GM18502 (cell line): ENCODE results near the gene NF2.

Experiments
- ATAC-seq: cut with Tn5 transposase; IDR thresholded peaks from one replicate; pipeline ENCODE4 v1.9.1; 2021; ENCODE audit warnings: mild to moderate bottlenecking; ENCODE audit not compliant: unreplicated experiment, poor library complexity

NF2 gene

GRCh38 chr22:29737251-29738117 lies 134.1 kb downstream of the NF2 start:
- ATAC-seq, result no peak

GRCh38 chr22:29738118-29738815 lies 134.8 kb downstream of the NF2 start:
- ATAC-seq, result no peak

GRCh38 chr22:29739346-29739875 lies 136.0 kb downstream of the NF2 start:
- no peak for ATAC-seq

GRCh38 chr22:29740216-29740615 lies 136.8 kb downstream of the NF2 start:
- no peak for ATAC-seq

- ATAC-seq, result no peak
These were observed 138.5 kb downstream of the NF2 start for GRCh38 chr22:29741926-29742325.

- no peak for ATAC-seq
These were observed 138.9 kb downstream of the NF2 start for GRCh38 chr22:29742326-29742725.

- ATAC-seq, result no peak
These were observed 141.5 kb downstream of the NF2 start for GRCh38 chr22:29744902-29745301.

- no peak for ATAC-seq
These were observed 144.4 kb downstream of the NF2 start for GRCh38 chr22:29747832-29748231.
